ENCODE data around the gene RHCG. TPM values are rescaled to one million over a fixed set of nuclear protein-coding genes. Genes with fewer than 3 reads are reported as not detected.

Gene RHCG
- total RNA-seq, 2 donors from 2014 or later: 0.48 to 0.67 TPM

GRCh38 chr15:89524184-89524583, 27.8 kb upstream of the RHCG start:
- H3K4me3 ChIP-seq: no peak overlapping the region
- no peak overlapping the region for H3K9ac ChIP-seq (ENCODE audit: low read depth in 2 of 2, low read length in 2 of 2)
- H3K27me3 ChIP-seq: no peaks in the 10 kb centered on the region
- DNase-seq: no peak
- H3K4me1 ChIP-seq: no peaks in the 10 kb centered on the region
- no peak overlapping the region for H3K27ac ChIP-seq
- no peak for TF ChIP-seq CTCF (IDR thresholded peaks at IDR 0.05)
- H3K36me3 ChIP-seq: no peaks in the 10 kb centered on the region
- H3K9me3 ChIP-seq: no peaks in the 10 kb centered on the region
- intact Hi-C loops (cut with DNase I): no loop called here

GRCh38 chr15:89523101-89523500, 26.7 kb upstream of the RHCG start:
- DNase-seq: no peak
- Histone ChIP-seq H3K27me3 (no peaks in the 10 kb centered on the region), H3K9ac (ENCODE audit: low read depth in 2 of 2, low read length in 2 of 2) (no peak overlapping the region), H3K4me3 (no peak overlapping the region), H3K27ac (no peak overlapping the region), H3K4me1 (no peaks in the 10 kb centered on the region), H3K36me3 (no peaks in the 10 kb centered on the region), H3K9me3 (no peaks in the 10 kb centered on the region)
- TF ChIP-seq CTCF (IDR thresholded peaks at IDR 0.05): no peak
- intact Hi-C loops (cut with DNase I): no loop called here

GRCh38 chr15:89521605-89522004, 25.2 kb upstream of the RHCG start:
- no peak for TF ChIP-seq CTCF (IDR thresholded peaks at IDR 0.05)
- H3K36me3 ChIP-seq: no peaks in the 10 kb centered on the region
- no peaks in the 10 kb centered on the region for H3K4me1 ChIP-seq
- H3K9ac ChIP-seq (ENCODE audit: low read depth in 2 of 2, low read length in 2 of 2): no peak overlapping the region
- no peak for DNase-seq
- no peak overlapping the region for H3K27ac ChIP-seq
- H3K4me3 ChIP-seq: no peak overlapping the region
- intact Hi-C loops (cut with DNase I): no loop called here
- H3K9me3 ChIP-seq: no peaks in the 10 kb centered on the region
- no peaks in the 10 kb centered on the region for H3K27me3 ChIP-seq

- no peaks in the 10 kb centered on the region for H3K36me3 ChIP-seq
- no peak overlapping the region for H3K9ac ChIP-seq (ENCODE audit: low read depth in 2 of 2, low read length in 2 of 2)
- TF ChIP-seq CTCF (IDR thresholded peaks at IDR 0.05): no peak
- H3K9me3 ChIP-seq: no peaks in the 10 kb centered on the region
- DNase-seq: no peak
- H3K27ac ChIP-seq: no peak overlapping the region
- intact Hi-C loops (cut with DNase I): no loop called here
- H3K4me1 ChIP-seq: no peaks in the 10 kb centered on the region
- H3K4me3 ChIP-seq: no peak overlapping the region
- H3K27me3 ChIP-seq: no peaks in the 10 kb centered on the region
These were observed 19.1 kb upstream of the RHCG start for GRCh38 chr15:89515477-89515876.

GRCh38 chr15:89514596-89515406, 18.4 kb upstream of the RHCG start:
- no peak overlapping the region for H3K27ac ChIP-seq
- H3K9ac ChIP-seq (ENCODE audit: low read depth in 2 of 2, low read length in 2 of 2): no peak overlapping the region
- H3K36me3 ChIP-seq: no peaks in the 10 kb centered on the region
- no peaks in the 10 kb centered on the region for H3K9me3 ChIP-seq
- no peak overlapping the region for H3K4me3 ChIP-seq
- H3K4me1 ChIP-seq: no peaks in the 10 kb centered on the region
- intact Hi-C loops (cut with DNase I): no loop called here
- H3K27me3 ChIP-seq: no peaks in the 10 kb centered on the region
- no peak for TF ChIP-seq CTCF (IDR thresholded peaks at IDR 0.05)
- no peak for DNase-seq
